Endodermal cell (in vitro differentiated cells): ENCODE measurements around the gene PXDN. TPM values are rescaled to one million over a fixed set of nuclear protein-coding genes. Genes with fewer than 3 reads are reported as not detected.
A peak's percentile ranks its signal among the peaks of the same experiment; 100 is the strongest.

Experiments used
- DNase-seq: peaks from one replicate; pipeline ENCODE4 v3.0.0-alpha.2; 2017
- H3K27ac ChIP-seq: 2 replicates; pipeline ENCODE4 v1.5.1; 2013; ENCODE audit warnings: mild to moderate bottlenecking, low read depth, low read length, moderate library complexity
- H3K27me3 ChIP-seq: 2 replicates; pipeline ENCODE4 v1.6.1; 2013; ENCODE audit warnings: mild to moderate bottlenecking, low read length, moderate library complexity; ENCODE audit not compliant: insufficient read depth, control insufficient read depth, poor library complexity, severe bottlenecking
- H3K36me3 ChIP-seq: 2 replicates; pipeline ENCODE4 v1.7.0; 2013; ENCODE audit warnings: mild to moderate bottlenecking, low read length, moderate library complexity; ENCODE audit not compliant: control insufficient read depth, insufficient read depth
- H3K4me1 ChIP-seq: one replicate; pipeline ENCODE4 v1.7.0; 2013; ENCODE audit warnings: low read length; ENCODE audit not compliant: control insufficient read depth, insufficient read depth
- H3K4me3 ChIP-seq: 2 replicates; pipeline ENCODE4 v1.5.1; 2013; ENCODE audit warnings: mild to moderate bottlenecking, low read length, moderate library complexity
- H3K9ac ChIP-seq: 2 replicates; pipeline ENCODE4 v1.6.1; 2013; ENCODE audit warnings: mild to moderate bottlenecking, low read length, moderate library complexity; ENCODE audit not compliant: poor library complexity, severe bottlenecking; ENCODE audit errors: extremely low read depth
- H3K9me3 ChIP-seq: 2 replicates; pipeline ENCODE4 v1.6.1; 2013; ENCODE audit warnings: mild to moderate bottlenecking, low read length, moderate library complexity; ENCODE audit not compliant: control insufficient read depth
- H3K27ac Mint-ChIP-seq: 2 replicates; pipeline ENCODE4 v1.8.0; 2020; ENCODE audit warnings: mixed read lengths
- H3K27me3 Mint-ChIP-seq: 2 replicates; pipeline ENCODE4 v1.8.0; 2021; ENCODE audit warnings: mild to moderate bottlenecking, mixed read lengths; ENCODE audit not compliant: insufficient read depth
- H3K36me3 Mint-ChIP-seq: 2 replicates; pipeline ENCODE4 v1.8.0; 2020; ENCODE audit warnings: low read depth, mixed read lengths
- H3K4me1 Mint-ChIP-seq: 2 replicates; pipeline ENCODE4 v1.8.0; 2020; ENCODE audit warnings: mixed read lengths
- H3K4me3 Mint-ChIP-seq: 2 replicates; pipeline ENCODE4 v1.8.0; 2020; ENCODE audit warnings: mild to moderate bottlenecking, moderate library complexity, mixed read lengths
- H3K9me3 Mint-ChIP-seq: 2 replicates; pipeline ENCODE4 v1.8.0; 2020; ENCODE audit warnings: mild to moderate bottlenecking, mixed read lengths
- WGBS, 2 experiments: methylation state at CpG; one replicate each; pipeline versions ENCODE4 v1.1.5 to v1.1.7; 2013; ENCODE audit warnings: missing lambda C conversion rate in 2 of 2, mixed read lengths in 1 of 2; ENCODE audit not compliant: insufficient coverage in 1 of 2, insufficient read length in 1 of 2; 5-methylcytosine and 5-hydroxymethylcytosine counted together
- total RNA-seq, 2 donors: library from RNA; stranded (reverse); fragmentation: NEBNext Ultra II Directional in 1 of 2; extraction: Animal tissue kit (Norgen Biotek cat#: 25700) in 1 of 2; gene quantifications; 2 replicates in 1 of 2; 3 replicates in 1 of 2; pipeline ENCODE4 v1.2.1, GENCODE V29; 2021
- TF ChIP-seq, protein P1 (sequence below): fragments of 200-600 bp; sonication (generic); conservative IDR thresholded peaks from 2 replicates; pipeline ENCODE4 v1.5.0; 2021; ENCODE audit warnings: antibody characterized with exemption, mild to moderate bottlenecking

Gene PXDN
- total RNA-seq, 2 donors from 2014 or later, result 212 to 247 TPM

DNA sequence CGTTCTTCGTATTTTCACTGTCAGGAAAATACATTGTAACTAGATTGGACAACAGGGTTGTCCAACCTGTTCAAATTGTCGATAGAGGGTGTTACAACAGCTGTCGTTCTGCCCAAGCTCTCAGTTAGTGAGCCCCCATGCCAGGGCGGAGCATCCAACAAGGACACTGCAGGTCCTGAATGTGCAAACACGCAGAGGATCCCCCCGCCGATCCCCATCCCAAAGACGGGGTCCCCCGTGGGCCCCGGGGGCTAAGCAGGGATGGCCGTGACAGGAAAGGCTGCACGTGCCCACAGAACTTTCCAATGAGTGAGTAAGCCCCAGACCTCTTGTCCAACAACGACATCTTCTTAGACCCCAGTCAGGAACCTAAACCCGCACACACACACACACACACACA is 140.8 kb downstream of the PXDN start:
- no peaks in the 10 kb centered on the region for H3K36me3 ChIP-seq
- peaks cover 5% of the 10 kb centered on the region for H3K4me1 ChIP-seq
- no peak overlapping the region for H3K4me3 ChIP-seq
- H3K27me3 ChIP-seq, result peaks cover 6% of the 10 kb centered on the region
- Mint-ChIP-seq H3K36me3 (no peaks in the 10 kb centered on the region), H3K27me3 (peaks cover 19% of the 10 kb centered on the region), H3K9me3 (no peaks in the 10 kb centered on the region), H3K4me3 (no peak overlapping the region), H3K27ac (no peak overlapping the region), H3K4me1 (peaks cover 10% of the 10 kb centered on the region)
- TF ChIP-seq, protein P1, sequence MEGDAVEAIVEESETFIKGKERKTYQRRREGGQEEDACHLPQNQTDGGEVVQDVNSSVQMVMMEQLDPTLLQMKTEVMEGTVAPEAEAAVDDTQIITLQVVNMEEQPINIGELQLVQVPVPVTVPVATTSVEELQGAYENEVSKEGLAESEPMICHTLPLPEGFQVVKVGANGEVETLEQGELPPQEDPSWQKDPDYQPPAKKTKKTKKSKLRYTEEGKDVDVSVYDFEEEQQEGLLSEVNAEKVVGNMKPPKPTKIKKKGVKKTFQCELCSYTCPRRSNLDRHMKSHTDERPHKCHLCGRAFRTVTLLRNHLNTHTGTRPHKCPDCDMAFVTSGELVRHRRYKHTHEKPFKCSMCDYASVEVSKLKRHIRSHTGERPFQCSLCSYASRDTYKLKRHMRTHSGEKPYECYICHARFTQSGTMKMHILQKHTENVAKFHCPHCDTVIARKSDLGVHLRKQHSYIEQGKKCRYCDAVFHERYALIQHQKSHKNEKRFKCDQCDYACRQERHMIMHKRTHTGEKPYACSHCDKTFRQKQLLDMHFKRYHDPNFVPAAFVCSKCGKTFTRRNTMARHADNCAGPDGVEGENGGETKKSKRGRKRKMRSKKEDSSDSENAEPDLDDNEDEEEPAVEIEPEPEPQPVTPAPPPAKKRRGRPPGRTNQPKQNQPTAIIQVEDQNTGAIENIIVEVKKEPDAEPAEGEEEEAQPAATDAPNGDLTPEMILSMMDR, result no peak
- no peaks in the 10 kb centered on the region for H3K9me3 ChIP-seq
- DNase-seq, result peak; percentile 41
- H3K27ac ChIP-seq, result no peak overlapping the region
- no peak overlapping the region for H3K9ac ChIP-seq
- 94% methylated on average over 12 to 15 of the region's 15 CpGs for WGBS, 2 experiments

DNA sequence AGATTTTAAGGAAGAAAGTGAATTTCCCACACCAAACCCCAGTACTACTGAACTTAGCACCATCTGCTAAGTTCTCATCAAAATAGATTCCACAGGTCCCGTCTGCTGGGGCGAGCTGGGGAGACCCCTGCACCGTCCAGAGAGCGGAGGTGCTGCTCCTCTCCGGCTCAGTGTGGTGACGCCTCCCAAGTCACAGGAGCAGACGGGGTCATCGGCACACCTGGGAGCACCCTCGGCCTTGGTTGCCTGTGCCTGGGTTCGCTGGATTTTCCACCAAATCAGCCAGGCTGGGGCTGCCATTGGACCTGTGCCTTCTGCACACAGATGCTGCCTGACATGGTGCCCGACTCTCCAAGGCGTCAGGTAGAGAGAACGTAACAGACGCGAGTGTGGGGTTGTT is 141.3 kb downstream of the PXDN start:
- H3K9ac ChIP-seq, result no peak overlapping the region
- peaks cover 5% of the 10 kb centered on the region for H3K4me1 ChIP-seq
- H3K36me3 Mint-ChIP-seq, result no peaks in the 10 kb centered on the region
- H3K4me1 Mint-ChIP-seq, result peaks cover 10% of the 10 kb centered on the region
- H3K27me3 Mint-ChIP-seq, result peaks cover 19% of the 10 kb centered on the region
- H3K4me3 Mint-ChIP-seq, result no peak overlapping the region
- no peak overlapping the region for H3K4me3 ChIP-seq
- no peaks in the 10 kb centered on the region for H3K9me3 Mint-ChIP-seq
- H3K27ac Mint-ChIP-seq, result no peak overlapping the region
- no peak for DNase-seq
- H3K27me3 ChIP-seq, result peaks cover 6% of the 10 kb centered on the region
- 93 to 99% methylated on average over 10 to 15 of the region's 15 CpGs for WGBS, 2 experiments
- TF ChIP-seq, protein P1, result no peak
- no peaks in the 10 kb centered on the region for H3K9me3 ChIP-seq
- no peaks in the 10 kb centered on the region for H3K36me3 ChIP-seq
- H3K27ac ChIP-seq, result no peak overlapping the region

DNA sequence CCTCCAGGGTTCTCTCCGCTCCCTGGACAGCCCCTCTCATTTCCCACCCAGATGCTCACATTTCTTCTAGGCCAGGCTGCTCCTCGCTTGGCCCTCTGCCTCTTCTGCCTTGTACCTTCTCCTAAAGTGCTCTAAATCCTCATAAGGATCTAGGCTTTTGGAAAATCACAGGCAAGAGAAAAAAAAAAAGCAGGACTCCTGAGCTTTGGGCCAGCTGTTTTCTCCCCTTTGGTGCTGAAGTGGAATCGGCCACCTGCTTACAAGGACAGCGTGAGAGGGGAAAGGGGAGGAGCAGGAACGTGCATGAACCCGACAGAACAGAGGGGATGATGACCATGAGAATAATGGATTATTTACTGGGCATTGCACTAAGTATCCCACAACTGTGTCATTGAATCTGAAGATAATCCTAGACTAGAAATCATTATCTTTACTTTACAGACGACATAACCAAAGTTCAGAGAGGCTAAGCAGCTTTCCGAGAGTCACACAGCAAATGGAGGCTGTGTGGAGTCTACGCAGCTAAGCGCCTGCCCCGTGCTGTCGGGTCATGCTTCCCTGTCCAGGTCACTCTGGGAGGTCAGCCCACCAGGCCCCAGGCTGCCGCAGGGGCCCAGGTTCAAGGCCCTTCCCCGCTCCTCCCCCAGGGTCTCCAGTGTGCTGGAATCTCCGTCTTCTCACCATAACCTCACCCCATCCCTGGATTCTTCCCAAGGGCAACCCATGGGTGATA is 141.9 kb downstream of the PXDN start:
- TF ChIP-seq, protein P1, result no peak
- Mint-ChIP-seq H3K27ac (no peak overlapping the region), H3K4me1 (peaks cover 10% of the 10 kb centered on the region), H3K27me3 (peaks cover 16% of the 10 kb centered on the region), H3K4me3 (no peak overlapping the region), H3K9me3 (no peaks in the 10 kb centered on the region), H3K36me3 (no peaks in the 10 kb centered on the region)
- Histone ChIP-seq H3K9ac (no peak overlapping the region), H3K9me3 (no peaks in the 10 kb centered on the region), H3K4me1 (peaks cover 5% of the 10 kb centered on the region), H3K27me3 (peaks cover 6% of the 10 kb centered on the region), H3K4me3 (no peak overlapping the region), H3K27ac (no peak overlapping the region), H3K36me3 (no peaks in the 10 kb centered on the region)
- 90 to 92% methylated on average over 5 to 15 of the region's 15 CpGs for WGBS, 2 experiments
- no peak for DNase-seq
